Epithelial cell of proximal tubule (primary cell): ENCODE measurements around the gene SLC35F6. TPM values are rescaled to one million over a fixed set of nuclear protein-coding genes. Genes with fewer than 3 reads are reported as not detected.
"Not testable (repeated sequence)": the region's sequence is repeated elsewhere in the genome, so short reads cannot be mapped to it uniquely, and the experiment has no call there.

ENCODE experiments used
- DNase-seq: peaks from one replicate; pipeline ENCODE4 v3.0.0-alpha.2; 2011; ENCODE audit warnings: low read depth
- H3K4me3 ChIP-seq: 2 replicates; pipeline ENCODE4 v1.5.1; 2011; ENCODE audit warnings: low read depth, mild to moderate bottlenecking, low read length
- total RNA-seq: library from RNA; depleted of rRNA; stranded (reverse); fragments of >200 nt; gene quantifications from 2 replicates; pipeline ENCODE4 v1.2.3, GENCODE V29; 2015
- TF ChIP-seq, protein P1 (sequence below): conservative IDR thresholded peaks from 2 replicates; pipeline ENCODE4 v1.5.1; 2012; ENCODE audit warnings: low read depth, mild to moderate bottlenecking, low read length

Gene SLC35F6
- total RNA-seq, 1 donor from 2014 or later, result 27.2 TPM

DNA sequence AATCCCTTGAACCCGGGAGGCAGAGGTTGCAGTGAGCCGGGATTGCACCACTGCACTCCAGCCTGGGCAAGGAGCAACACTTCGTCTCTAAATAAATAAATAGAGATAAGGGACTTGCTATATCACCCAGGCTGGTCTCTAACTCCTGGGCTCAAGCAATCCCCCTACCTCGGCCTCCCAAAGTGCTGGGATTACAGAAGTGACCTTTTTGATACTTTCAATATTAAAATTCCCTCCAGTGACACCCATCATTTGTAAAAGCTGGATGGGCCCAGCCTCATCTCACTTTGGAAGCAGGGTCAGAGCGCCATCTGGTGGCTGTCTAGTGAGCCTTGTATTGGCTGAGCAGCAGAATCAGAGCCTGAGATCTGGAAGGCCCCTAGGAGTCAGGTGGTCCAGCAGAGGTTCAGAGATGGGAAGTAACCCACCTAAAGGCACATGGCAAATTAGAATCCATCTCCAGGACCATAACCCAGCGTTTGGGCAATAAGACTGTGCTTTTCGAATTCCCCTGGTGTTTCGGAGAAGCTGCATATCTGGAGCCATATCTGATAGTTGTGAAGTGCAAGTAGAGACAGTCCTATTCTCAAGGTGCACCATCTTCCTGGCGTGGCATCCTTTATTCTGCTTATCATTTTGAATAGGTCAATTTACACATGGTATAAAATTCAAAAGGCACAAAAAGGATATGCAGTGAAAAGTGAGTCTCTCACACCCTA, 18.3 kb upstream of the SLC35F6 start:
- TF ChIP-seq, protein P1, sequence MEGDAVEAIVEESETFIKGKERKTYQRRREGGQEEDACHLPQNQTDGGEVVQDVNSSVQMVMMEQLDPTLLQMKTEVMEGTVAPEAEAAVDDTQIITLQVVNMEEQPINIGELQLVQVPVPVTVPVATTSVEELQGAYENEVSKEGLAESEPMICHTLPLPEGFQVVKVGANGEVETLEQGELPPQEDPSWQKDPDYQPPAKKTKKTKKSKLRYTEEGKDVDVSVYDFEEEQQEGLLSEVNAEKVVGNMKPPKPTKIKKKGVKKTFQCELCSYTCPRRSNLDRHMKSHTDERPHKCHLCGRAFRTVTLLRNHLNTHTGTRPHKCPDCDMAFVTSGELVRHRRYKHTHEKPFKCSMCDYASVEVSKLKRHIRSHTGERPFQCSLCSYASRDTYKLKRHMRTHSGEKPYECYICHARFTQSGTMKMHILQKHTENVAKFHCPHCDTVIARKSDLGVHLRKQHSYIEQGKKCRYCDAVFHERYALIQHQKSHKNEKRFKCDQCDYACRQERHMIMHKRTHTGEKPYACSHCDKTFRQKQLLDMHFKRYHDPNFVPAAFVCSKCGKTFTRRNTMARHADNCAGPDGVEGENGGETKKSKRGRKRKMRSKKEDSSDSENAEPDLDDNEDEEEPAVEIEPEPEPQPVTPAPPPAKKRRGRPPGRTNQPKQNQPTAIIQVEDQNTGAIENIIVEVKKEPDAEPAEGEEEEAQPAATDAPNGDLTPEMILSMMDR, result peak; percentile 95
- no peak for DNase-seq
- H3K4me3 ChIP-seq, result no peak overlapping the region

DNA sequence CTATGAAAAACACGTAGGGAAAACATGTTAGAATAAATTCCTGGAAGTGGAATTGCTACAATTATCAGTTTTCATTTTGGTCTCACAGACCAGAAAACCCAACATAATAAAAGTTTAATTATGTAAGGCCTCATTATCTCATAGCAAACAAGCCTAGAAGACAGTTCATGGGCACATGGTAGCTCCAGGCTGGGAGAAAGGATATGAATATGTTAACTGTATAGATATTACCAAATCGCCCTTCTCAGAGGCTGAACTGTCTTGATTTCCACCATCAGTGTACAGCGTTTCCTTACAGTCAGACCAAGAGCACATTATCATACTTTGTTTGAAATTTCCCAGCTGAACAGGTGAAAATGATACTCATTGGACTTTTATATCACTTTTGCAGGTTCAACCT, 17.1 kb upstream of the SLC35F6 start:
- no peak for DNase-seq
- H3K4me3 ChIP-seq, result no peak overlapping the region
- TF ChIP-seq, protein P1, result no peak

DNA sequence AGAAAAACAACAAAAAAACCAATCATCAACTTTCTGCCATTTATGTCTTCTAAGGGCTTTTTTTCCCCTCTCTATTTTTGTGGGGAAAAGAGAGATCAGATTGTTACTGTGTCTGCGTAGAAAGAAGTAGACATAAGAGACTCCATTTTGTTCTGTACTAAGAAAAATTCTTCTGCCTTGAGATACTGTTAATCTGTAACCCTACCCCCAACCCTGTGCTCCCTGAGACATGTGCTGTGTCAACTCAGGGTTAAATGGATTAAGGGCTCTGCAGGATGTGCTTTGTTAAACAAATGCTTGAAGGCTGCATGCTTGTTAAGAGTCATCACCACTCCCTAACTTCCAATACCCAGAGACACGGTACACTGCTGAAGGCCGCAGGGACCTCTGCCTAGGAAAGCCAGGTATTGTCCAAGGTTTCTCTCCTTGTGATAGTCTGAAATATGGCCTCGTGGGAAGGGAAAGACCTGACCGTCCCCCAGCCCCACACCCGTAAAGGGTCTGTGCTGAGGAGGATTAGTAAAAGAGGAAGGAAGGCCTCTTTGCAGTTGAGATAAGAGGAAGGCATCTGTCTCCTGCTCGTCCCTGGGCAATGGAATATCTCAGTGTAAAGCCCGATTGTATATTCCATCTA, 14.2 kb upstream of the SLC35F6 start:
- H3K4me3 ChIP-seq, DNase-seq: not testable (repeated sequence)

DNA sequence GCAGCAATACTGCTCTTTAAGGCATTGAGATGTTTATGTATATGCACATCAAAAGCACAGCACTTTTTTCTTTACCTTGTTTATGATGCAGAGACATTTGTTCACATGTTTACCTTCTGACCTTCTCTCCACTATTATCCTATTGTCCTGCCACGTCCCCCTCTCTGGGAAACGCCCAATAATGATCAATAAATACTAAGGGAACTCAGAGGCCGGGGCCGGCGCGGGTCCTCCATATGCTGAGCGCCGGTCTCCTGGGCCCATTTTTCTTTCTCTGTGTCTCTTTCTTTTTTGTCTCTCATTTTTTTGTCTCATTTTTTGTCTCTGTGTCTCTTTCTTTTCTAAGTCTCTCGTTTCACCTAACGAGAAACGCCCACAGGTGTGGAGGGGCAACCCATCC, 13.6 kb upstream of the SLC35F6 start:
- H3K4me3 ChIP-seq, DNase-seq: not testable (repeated sequence)

DNA sequence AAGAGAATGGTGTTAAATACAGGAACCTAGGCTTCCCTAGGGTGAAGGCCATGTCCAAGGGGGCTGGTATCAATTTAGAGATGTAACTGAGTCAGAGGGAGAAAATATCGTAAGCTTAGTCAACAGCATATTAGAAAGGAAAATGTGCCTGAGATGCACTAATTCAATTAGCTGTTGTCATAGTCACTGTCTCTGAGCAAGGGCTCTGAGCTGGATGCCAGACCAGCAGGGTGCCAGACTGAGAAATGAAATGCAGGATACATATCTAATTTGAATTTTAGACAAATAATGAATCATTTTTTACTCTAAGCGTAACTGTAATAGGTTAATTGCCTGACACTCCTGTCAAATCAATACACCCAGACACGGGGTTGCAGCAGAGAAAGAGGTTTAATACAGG, 11.4 kb upstream of the SLC35F6 start:
- DNase-seq, result no peak
- TF ChIP-seq, protein P1, result no peak
- no peak overlapping the region for H3K4me3 ChIP-seq

DNA sequence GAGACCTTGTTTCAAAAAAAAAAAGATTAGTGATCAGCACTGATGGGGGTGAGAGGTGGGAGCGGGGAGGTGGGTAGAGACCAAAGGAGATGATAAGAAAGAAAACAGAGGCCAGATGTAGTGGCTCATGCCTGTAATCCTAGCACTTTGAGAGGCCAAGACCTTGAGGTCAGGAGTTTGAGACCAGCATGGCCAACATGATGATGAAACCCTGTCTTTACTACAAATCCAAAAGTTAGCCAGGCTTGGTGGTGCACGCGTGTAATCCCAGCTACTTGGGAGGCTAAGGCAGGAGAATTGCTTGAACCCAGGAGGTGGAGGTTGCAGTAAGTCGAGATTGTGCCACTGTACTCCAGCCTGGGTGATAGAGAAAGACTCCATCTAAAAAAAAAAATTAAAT, 9.5 kb upstream of the SLC35F6 start:
- DNase-seq, result no peak
- H3K4me3 ChIP-seq, result no peak overlapping the region
- TF ChIP-seq, protein P1, result no peak

DNA sequence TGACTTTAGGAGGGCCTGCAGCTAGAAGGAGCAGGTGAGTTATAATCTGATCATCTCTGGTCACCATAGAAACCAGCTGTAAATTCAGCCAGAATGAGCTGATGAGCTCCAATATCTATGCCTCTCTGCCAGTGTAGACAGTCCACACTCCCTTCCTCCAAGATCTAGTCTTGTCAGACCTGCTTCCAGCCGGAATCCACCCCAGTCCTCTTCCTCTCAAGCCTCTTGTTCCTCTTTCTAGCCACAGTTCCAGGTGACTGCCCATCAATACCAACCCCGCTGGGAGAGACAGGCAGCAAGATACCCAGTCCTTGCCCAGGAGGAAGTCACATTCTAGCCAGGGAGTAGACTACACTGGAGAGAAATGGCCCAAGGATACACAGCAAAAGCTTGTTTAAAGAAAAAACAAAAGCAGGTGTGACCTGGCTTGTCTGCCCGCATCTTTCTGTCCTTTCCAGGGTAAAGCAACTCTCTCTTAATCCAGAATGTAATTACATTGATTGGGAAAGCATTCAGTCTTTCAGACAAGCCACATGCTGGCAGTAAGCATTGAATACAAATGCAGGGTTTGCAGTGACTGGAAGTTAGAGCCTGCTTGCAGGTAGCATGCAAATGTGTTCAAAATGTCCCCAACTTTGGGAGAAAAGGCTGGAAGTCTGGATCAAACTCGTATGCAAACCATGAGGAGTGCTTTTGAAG, 9.0 kb upstream of the SLC35F6 start:
- no peak overlapping the region for H3K4me3 ChIP-seq
- DNase-seq, result no peak
- TF ChIP-seq, protein P1, result no peak

DNA sequence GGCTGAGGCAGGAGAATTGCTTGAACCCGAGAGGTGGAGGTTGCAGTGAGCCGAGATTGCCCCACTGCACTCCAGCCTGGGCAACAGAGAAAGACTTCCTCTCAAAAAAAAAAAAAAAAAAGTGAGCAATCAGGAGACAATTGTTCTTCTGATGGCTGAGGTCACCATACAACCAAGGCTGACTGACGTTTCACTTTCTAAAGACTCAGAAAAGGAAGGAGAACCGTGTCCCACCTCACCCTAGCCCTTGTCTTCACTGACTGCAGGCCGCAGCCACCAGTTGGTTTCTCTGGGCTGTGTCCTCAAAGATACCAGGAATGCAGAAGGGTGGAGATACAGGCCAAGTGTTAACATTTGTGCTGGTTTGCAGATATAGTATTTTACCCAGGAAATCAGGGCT, 7.7 kb upstream of the SLC35F6 start:
- TF ChIP-seq, protein P1, result no peak
- H3K4me3 ChIP-seq, result no peak overlapping the region
- DNase-seq, result no peak
